ENCODE data around the gene P2RX2. TPM values are rescaled to one million over a fixed set of nuclear protein-coding genes. Genes with fewer than 3 reads are reported as not detected.

The P2RX2 gene
- total RNA-seq, 1 donor from 2014 or later: not detected

- no peak for DNase-seq
Observed at GRCh38 chr12:132620113-132620898, 1.7 kb downstream of the P2RX2 start.

GRCh38 chr12:132620899-132621656 lies 2.5 kb downstream of the P2RX2 start:
- DNase-seq: no peak

- no peak for DNase-seq
Observed at GRCh38 chr12:132621657-132622435, 3.3 kb downstream of the P2RX2 start.

- DNase-seq: peak; percentile 24
Observed at GRCh38 chr12:132622437-132623071, 4.0 kb downstream of the P2RX2 start.

GRCh38 chr12:132623072-132623869 lies 4.7 kb downstream of the P2RX2 start:
- DNase-seq: no peak

GRCh38 chr12:132624186-132624855 lies 5.7 kb downstream of the P2RX2 start:
- DNase-seq: no peak

GRCh38 chr12:132624910-132625630 lies 6.5 kb downstream of the P2RX2 start:
- DNase-seq: no peak

GRCh38 chr12:132625731-132626430 lies 7.3 kb downstream of the P2RX2 start:
- no peak for DNase-seq

GRCh38 chr12:132629330-132629729 lies 10.8 kb downstream of the P2RX2 start:
- no peak for DNase-seq

GRCh38 chr12:132630672-132631071 lies 12.1 kb downstream of the P2RX2 start:
- DNase-seq: no peak

GRCh38 chr12:132631666-132632065 lies 13.1 kb downstream of the P2RX2 start:
- DNase-seq: no peak

GRCh38 chr12:132632521-132633228 lies 14.1 kb downstream of the P2RX2 start:
- no peak for DNase-seq

GRCh38 chr12:132633398-132633797 lies 14.8 kb downstream of the P2RX2 start:
- no peak for DNase-seq

GRCh38 chr12:132633901-132634300 lies 15.3 kb downstream of the P2RX2 start:
- DNase-seq: no peak

GRCh38 chr12:132634411-132634990 lies 15.9 kb downstream of the P2RX2 start:
- no peak for DNase-seq

- no peak for DNase-seq
Observed at GRCh38 chr12:132635076-132635955, 16.7 kb downstream of the P2RX2 start.

GRCh38 chr12:132637811-132638210 lies 19.2 kb downstream of the P2RX2 start:
- no peak for DNase-seq
